VCaP (cell line): ENCODE results near the gene TMEM18.
A peak's percentile ranks its signal among the peaks of the same experiment; 100 is the strongest.

Experiments used
- H3K27ac ChIP-seq: fragments of 450-650 bp; 2 replicates; pipeline ENCODE4 v1.5.1; 2017
- CTCF ChIP-seq: fragments of 450-650 bp; conservative IDR thresholded peaks from 2 replicates; pipeline ENCODE4 v1.5.1; 2017; ENCODE audit warnings: mild to moderate bottlenecking, moderate library complexity

The TMEM18 gene

GRCh38 chr2:630451-631320 lies 46.5 kb downstream of the TMEM18 start:
- TF ChIP-seq CTCF = no peak
- H3K27ac ChIP-seq = no peak overlapping the region

- no peak for TF ChIP-seq CTCF
- no peak overlapping the region for H3K27ac ChIP-seq
These were observed 47.2 kb downstream of the TMEM18 start for GRCh38 chr2:629961-630360.

DNA sequence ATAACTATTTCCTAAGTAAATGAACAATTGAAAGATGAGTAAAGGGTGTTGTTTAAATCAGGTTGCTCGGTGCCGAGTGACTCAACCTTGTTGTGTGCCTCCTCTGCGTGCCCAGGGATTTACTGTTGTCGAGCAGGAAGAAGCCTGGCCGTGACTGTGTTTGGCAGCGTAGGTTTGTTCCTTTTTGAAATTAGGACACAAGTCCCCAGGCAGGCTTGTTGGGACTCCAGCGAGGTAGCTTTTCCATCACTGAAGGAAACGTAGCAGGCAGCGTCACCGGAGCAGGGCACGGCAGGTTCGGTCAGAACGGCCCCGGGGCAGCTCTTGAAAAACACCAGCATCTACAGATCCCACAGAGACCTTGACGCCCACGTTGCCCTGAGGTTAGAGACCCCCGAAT lies 48.6 kb downstream of the TMEM18 start:
- TF ChIP-seq CTCF = no peak
- peak overlapping the region; percentile 78 for H3K27ac ChIP-seq

DNA sequence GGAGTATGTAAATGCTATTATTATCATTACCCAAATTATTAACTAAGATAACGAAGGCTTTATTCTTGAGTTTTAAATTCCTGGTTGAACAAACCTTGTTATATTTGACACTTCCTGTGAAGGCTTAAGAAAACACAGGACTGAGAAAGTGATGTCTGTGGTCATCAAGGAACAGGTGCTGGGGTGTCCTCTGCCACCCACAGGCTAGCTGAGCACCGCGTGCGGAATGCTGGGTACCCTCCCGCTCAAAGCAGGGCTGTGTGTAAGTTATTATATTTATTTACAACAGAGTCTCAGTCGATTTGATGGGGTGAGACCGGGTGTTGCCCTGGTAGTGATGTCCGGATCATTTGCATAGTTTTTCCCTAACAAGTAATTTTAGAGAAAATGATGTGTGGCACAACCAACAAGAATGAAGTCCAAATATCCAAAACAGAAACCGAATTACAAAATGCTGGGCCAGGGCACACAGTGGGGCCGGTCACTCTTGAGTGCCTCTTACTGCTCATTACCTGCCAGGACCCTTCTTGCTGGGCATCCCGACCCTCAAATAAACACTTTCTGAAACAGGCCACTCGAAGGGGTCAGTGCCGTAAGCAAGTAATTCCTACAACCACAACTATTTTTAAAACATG lies 49.2 kb downstream of the TMEM18 start:
- H3K27ac ChIP-seq = peak overlapping the region; percentile 78
- TF ChIP-seq CTCF = no peak

DNA sequence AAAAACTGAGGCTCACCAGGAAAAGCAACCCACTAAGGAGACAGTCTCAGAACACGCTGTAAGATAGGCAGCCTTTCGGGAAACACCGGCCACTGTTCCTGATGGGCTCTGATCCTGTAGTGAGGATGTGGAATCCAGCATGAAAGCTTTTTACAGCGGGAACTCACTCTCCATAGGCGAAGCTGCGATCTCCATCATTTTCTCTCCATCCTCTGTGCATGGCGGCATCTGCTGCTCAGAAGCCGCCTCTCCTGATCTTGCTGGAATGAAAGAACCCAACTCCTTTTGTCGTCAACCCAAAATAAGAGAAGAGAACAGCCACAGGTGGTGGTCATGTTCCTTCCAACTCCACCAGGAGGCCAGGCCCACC lies 49.9 kb downstream of the TMEM18 start:
- no peak overlapping the region for H3K27ac ChIP-seq
- TF ChIP-seq CTCF = no peak

DNA sequence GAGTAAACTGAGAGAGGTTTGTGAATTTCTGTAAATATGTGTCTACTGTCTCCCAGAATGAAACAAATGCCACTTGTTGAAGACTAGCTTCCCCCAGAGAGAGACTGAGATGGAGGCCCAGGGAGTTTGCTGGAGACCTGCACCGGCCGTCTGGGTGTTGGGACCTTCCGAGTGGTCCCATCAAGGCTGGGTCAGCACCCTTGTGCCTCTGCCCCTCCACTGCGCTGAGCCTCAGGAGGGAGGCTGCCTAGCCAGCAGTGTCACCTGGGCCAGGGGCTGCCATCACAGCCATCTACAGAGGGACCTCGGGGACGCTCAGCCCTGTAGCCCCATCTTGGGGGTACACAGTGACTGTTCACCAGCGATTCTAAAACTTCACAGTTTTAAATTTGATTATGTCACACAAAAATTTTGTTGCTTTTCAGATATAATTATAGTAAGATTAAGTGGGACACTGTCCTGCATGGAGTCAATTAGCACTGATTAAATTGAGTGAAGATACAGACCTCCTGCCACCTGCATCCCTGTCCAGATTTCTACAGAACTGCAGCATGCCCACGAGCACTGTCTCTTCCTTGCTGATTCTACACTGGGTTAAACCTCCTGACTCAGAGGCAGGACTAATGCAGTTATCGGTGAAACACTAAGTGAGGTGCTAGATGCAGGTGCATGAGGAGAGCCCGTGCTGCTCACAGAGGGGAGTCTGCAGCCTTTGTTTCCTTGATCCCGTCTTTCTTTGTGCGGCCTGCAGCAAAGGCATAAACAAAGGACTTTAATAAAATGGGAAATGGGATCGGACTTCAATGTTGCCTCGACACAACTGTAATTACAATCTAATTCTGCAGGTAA lies 50.5 kb downstream of the TMEM18 start:
- H3K27ac ChIP-seq = no peak overlapping the region
- TF ChIP-seq CTCF = no peak
